CD4-positive, alpha-beta T cell (primary cell): ENCODE results near the gene DUOX1. TPM values are rescaled to one million over a fixed set of nuclear protein-coding genes. Genes with fewer than 3 reads are reported as not detected.

ENCODE experiments used
- ATAC-seq: fragments of 200-7000 bp; cut with Tn5 transposase; one replicate; pipeline ENCODE4 v1.10.0; 2022; ENCODE audit warnings: mild to moderate bottlenecking; ENCODE audit not compliant: poor library complexity
- CTCF ChIA-PET: fragments of 350-600 bp; sonication (Branson Sonifier 250); formaldehyde crosslinking; loops from one replicate; lab custom pipeline; 2021; ENCODE audit warnings: antibody characterized with exemption, inconsistent platforms; lab: Charles Lee
- POLR2A ChIA-PET: fragments of 350-600 bp; sonication (Branson Sonifier 250); formaldehyde crosslinking; loops from one replicate; lab custom pipeline; 2021; ENCODE audit warnings: antibody characterized with exemption, inconsistent platforms; lab: Charles Lee
- DNase-seq, 14 experiments: peaks; one replicate each; pipeline ENCODE4 v3.0.0-alpha.2; 2013 to 2020; ENCODE audit warnings: mixed read lengths in 2 of 14
- H3K27ac ChIP-seq, 2 donors: one replicate each; pipeline versions ENCODE4 v1.5.1 to v1.7.0; 2013; ENCODE audit warnings: low read length in 2 of 2, low read depth in 1 of 2, mild to moderate bottlenecking in 1 of 2
- H3K27me3 ChIP-seq, 2 experiments: 1 replicate in 1 of 2; 2 replicates in 1 of 2; pipeline versions ENCODE4 v1.6.1 to v1.7.0; 2013; ENCODE audit warnings: low read length in 2 of 2, control low read depth in 1 of 2, mild to moderate bottlenecking in 1 of 2, moderate library complexity in 1 of 2; ENCODE audit not compliant: insufficient read depth in 2 of 2, control insufficient read depth in 1 of 2
- H3K36me3 ChIP-seq: one replicate; pipeline ENCODE4 v1.6.1; 2013; ENCODE audit warnings: low read length, control low read depth; ENCODE audit not compliant: insufficient read depth
- H3K4me1 ChIP-seq: one replicate; pipeline ENCODE4 v1.6.1; 2013; ENCODE audit warnings: low read length, control low read depth; ENCODE audit not compliant: insufficient read depth
- H3K4me3 ChIP-seq: one replicate; pipeline ENCODE4 v1.5.1; 2013; ENCODE audit warnings: mild to moderate bottlenecking, low read length, moderate library complexity
- H3K9me3 ChIP-seq, 2 experiments: 1 replicate in 1 of 2; 2 replicates in 1 of 2; pipeline versions ENCODE4 v1.6.1 to v1.7.0; 2013; ENCODE audit warnings: low read length in 2 of 2, mild to moderate bottlenecking in 2 of 2, control low read depth in 1 of 2, moderate library complexity in 1 of 2; ENCODE audit not compliant: control insufficient read depth in 1 of 2, insufficient read depth in 1 of 2
- H3K27ac Mint-ChIP-seq: one replicate; pipeline ENCODE4 v1.8.0; 2020; ENCODE audit warnings: mixed read lengths
- H3K27me3 Mint-ChIP-seq: one replicate; pipeline ENCODE4 v1.8.0; 2021; ENCODE audit warnings: mixed read lengths
- H3K36me3 Mint-ChIP-seq: one replicate; pipeline ENCODE4 v1.8.0; 2021; ENCODE audit warnings: low read depth, mixed read lengths
- H3K4me1 Mint-ChIP-seq: one replicate; pipeline ENCODE4 v1.8.0; 2021; ENCODE audit warnings: low read depth, mixed read lengths
- H3K4me3 Mint-ChIP-seq: one replicate; pipeline ENCODE4 v1.8.0; 2020; ENCODE audit warnings: mild to moderate bottlenecking, mixed read lengths
- H3K9me3 Mint-ChIP-seq: one replicate; pipeline ENCODE4 v1.8.0; 2020; ENCODE audit warnings: mixed read lengths
- intact Hi-C, 2 experiments: fragments of 100-400 bp; cut with DNase I in 1 of 2; cut with micrococcal nuclease in 1 of 2; formaldehyde crosslinking; loops; one replicate each; pipeline versions ENCODE4 v1.15.1 to v1.9.0; 2023 to 2025; cut with DNase I, micrococcal nuclease
- total RNA-seq, 174 experiments: library from RNA in 2 of 174; stranded (reverse) in 2 of 174; gene quantifications; one replicate each; pipeline ENCODE4 v1.2.3 and lab custom pipeline; 2021 to 2026
- TF ChIP-seq, protein P1 (sequence below): fragments of 200-600 bp; IDR thresholded peaks from one replicate; pipeline ENCODE4 v1.8.0; 2022; ENCODE audit warnings: antibody characterized with exemption, mild to moderate bottlenecking

DUOX1 gene
- total RNA-seq, 2 experiments from 2014 or later, result 0.17 to 0.25 TPM

DNA sequence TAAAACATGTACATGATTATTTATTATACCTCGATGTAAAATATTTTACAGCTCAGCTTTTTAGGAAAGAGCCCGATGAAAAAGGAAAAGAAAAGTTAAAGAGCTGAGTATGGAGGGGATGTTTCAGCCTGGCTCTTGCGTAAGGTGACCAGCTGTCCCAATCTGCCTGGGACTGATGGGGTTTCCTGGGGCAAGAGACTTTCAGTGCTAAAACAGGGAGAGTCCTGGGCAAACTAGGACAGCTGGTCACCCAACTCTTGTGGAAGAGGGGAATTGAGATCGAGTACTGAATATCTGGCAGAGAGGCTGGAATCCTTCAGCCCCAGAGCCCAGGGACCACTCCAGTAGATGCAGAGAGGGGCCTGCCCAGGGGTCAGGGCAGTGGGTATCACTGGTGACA, 36.8 kb upstream of the DUOX1 start:
- Histone ChIP-seq H3K27ac (no peak overlapping the region), H3K4me3 (no peak overlapping the region), H3K4me1 (no peaks in the 10 kb centered on the region), H3K27me3 (peaks cover 0 to 10% of the 10 kb centered on the region in 2 experiments), H3K9me3 (no peaks in the 10 kb centered on the region), H3K36me3 (no peaks in the 10 kb centered on the region)
- Mint-ChIP-seq H3K36me3 (no peaks in the 10 kb centered on the region), H3K27ac (no peak overlapping the region), H3K27me3 (peaks cover 20% of the 10 kb centered on the region), H3K4me3 (no peak overlapping the region), H3K9me3 (no peaks in the 10 kb centered on the region), H3K4me1 (no peaks in the 10 kb centered on the region)
- DNase-seq (no peak), ATAC-seq (no peak)
- CTCF ChIA-PET, result interaction anchor here (2.4 kb wide), 1 partner anchor 25 kb away, joined by 5 read pairs; no protein-coding TSS in a partner anchor
- intact Hi-C loops, result no loop called here
- TF ChIP-seq, protein P1, sequence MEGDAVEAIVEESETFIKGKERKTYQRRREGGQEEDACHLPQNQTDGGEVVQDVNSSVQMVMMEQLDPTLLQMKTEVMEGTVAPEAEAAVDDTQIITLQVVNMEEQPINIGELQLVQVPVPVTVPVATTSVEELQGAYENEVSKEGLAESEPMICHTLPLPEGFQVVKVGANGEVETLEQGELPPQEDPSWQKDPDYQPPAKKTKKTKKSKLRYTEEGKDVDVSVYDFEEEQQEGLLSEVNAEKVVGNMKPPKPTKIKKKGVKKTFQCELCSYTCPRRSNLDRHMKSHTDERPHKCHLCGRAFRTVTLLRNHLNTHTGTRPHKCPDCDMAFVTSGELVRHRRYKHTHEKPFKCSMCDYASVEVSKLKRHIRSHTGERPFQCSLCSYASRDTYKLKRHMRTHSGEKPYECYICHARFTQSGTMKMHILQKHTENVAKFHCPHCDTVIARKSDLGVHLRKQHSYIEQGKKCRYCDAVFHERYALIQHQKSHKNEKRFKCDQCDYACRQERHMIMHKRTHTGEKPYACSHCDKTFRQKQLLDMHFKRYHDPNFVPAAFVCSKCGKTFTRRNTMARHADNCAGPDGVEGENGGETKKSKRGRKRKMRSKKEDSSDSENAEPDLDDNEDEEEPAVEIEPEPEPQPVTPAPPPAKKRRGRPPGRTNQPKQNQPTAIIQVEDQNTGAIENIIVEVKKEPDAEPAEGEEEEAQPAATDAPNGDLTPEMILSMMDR, result no peak
- POLR2A ChIA-PET, result no interaction called here

DNA sequence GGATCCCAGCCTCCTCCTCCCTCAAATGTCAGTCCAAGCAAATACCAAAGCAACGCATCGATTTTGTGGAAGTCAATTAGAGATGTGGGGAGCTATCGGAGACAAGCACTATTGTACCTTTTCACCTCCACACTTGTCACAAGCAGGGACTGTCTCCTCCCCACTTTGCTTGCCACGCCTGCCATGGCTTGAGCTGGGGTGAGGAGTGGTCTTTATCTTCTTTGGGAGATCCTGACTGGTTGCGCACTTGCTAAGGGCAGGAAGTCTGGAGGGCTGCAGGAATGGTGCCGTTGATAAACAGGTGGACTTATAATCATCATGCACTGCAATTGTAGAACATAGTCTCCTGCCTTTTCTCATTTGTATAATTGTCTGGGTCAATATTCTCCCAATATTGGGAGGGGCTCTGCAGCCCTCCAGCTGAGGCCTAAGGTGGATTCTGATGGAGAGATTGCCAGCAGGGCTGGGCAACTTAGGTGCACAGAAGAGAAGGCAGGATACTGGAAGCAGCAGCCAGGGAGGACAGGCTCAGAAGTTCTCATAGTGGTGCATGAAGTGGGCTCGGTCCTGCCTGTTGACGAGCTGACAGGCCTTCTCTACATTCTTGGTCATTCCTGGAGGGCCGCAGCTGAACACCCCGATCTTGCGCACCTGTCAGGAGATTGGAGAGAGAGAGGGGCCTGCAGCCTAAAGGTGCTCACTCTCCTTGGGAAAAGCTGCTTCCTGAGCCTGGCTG, 36.0 kb upstream of the DUOX1 start:
- POLR2A ChIA-PET, result no interaction called here
- Histone ChIP-seq H3K4me3 (no peak overlapping the region), H3K36me3 (no peaks in the 10 kb centered on the region), H3K27me3 (peaks cover 0 to 10% of the 10 kb centered on the region in 2 experiments), H3K4me1 (no peaks in the 10 kb centered on the region), H3K27ac (no peak overlapping the region), H3K9me3 (no peaks in the 10 kb centered on the region)
- Mint-ChIP-seq H3K4me3 (no peak overlapping the region), H3K27me3 (peaks cover 18% of the 10 kb centered on the region), H3K4me1 (no peaks in the 10 kb centered on the region), H3K36me3 (no peaks in the 10 kb centered on the region), H3K27ac (no peak overlapping the region), H3K9me3 (no peaks in the 10 kb centered on the region)
- CTCF ChIA-PET, result interaction anchor here (2.4 kb wide), 1 partner anchor 25 kb away, joined by 5 read pairs; no protein-coding TSS in a partner anchor
- TF ChIP-seq, protein P1, result no peak
- intact Hi-C loops, result no loop called here
- DNase-seq (no peak), ATAC-seq (no peak)

DNA sequence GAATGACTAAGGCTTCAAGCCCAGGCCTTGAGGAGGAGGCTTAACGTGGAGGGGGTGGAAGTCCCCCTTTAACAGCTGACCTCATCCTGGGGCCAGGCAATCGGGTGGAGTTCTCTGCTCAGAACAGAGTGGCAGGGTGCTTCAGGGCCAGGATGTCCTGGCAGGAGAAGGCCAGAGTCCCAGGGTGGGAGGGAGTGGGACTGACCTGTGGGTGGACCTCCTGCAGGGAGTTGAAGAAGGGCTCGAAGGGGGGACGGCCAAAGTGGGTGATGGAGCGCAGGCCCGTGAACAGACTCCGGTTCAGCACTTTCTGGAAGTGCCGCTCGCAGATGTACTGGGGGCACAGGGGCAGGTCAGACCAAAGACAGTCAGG, 35.5 kb upstream of the DUOX1 start:
- Mint-ChIP-seq H3K27ac (no peak overlapping the region), H3K4me3 (no peak overlapping the region), H3K4me1 (no peaks in the 10 kb centered on the region), H3K36me3 (no peaks in the 10 kb centered on the region), H3K27me3 (peaks cover 13% of the 10 kb centered on the region), H3K9me3 (no peaks in the 10 kb centered on the region)
- Histone ChIP-seq H3K4me3 (no peak overlapping the region), H3K27ac (no peak overlapping the region), H3K27me3 (peaks cover 0 to 10% of the 10 kb centered on the region in 2 experiments), H3K4me1 (no peaks in the 10 kb centered on the region), H3K36me3 (no peaks in the 10 kb centered on the region), H3K9me3 (no peaks in the 10 kb centered on the region)
- TF ChIP-seq, protein P1, result no peak
- intact Hi-C loops, result no loop called here
- CTCF ChIA-PET, result no interaction called here
- POLR2A ChIA-PET, result no interaction called here
- no peak for DNase-seq
- ATAC-seq, result no peak
